Measurements from ENCODE around the gene NUCB1. TPM values are rescaled to one million over a fixed set of nuclear protein-coding genes. Genes with fewer than 3 reads are reported as not detected.
"Not testable (repeated sequence)": the region's sequence is repeated elsewhere in the genome, so short reads cannot be mapped to it uniquely, and the experiment has no call there.

The NUCB1 gene
- total RNA-seq, 1 donor from 2014 or later = 126 TPM

DNA sequence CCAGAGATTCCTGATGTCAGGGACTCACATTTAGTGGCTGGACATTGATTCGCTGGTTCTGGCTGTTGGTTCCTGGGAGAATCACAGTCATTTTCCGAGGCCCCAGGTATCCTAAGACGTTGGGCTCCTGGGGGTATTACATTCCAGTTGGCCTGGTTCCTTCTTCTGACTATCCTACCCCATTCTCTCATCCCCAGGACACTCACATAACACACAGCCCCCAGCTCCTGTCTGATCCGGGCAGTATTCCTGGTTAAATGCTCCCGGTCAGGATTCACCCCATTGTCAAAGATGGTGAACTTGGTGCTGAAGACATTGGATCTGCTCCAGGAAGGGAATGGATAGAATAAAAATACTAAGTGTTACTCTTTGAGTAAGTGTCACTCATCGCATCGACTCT lies 16.4 kb upstream of the NUCB1 start:
- ATAC-seq (ENCODE audit: low read depth) (no peak), DNase-seq (no peak)
- Mint-ChIP-seq H3K4me1 (peaks cover 7% of the 10 kb centered on the region), H3K36me3 (ENCODE audit: low read depth) (peaks cover 6% of the 10 kb centered on the region), H3K9me3 (peaks cover 3% of the 10 kb centered on the region), H3K27me3 (no peaks in the 10 kb centered on the region), H3K4me3 (no peak overlapping the region), H3K27ac (no peak overlapping the region)
- TF ChIP-seq, protein P1, sequence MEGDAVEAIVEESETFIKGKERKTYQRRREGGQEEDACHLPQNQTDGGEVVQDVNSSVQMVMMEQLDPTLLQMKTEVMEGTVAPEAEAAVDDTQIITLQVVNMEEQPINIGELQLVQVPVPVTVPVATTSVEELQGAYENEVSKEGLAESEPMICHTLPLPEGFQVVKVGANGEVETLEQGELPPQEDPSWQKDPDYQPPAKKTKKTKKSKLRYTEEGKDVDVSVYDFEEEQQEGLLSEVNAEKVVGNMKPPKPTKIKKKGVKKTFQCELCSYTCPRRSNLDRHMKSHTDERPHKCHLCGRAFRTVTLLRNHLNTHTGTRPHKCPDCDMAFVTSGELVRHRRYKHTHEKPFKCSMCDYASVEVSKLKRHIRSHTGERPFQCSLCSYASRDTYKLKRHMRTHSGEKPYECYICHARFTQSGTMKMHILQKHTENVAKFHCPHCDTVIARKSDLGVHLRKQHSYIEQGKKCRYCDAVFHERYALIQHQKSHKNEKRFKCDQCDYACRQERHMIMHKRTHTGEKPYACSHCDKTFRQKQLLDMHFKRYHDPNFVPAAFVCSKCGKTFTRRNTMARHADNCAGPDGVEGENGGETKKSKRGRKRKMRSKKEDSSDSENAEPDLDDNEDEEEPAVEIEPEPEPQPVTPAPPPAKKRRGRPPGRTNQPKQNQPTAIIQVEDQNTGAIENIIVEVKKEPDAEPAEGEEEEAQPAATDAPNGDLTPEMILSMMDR (IDR thresholded peaks at IDR 0.05) = no peak
- ChIA-PET POLR2A (interaction anchor here (0.7 kb wide), 1 partner anchor 554 kb away, joined by 3 read pairs; no protein-coding TSS in a partner anchor), CTCF (no interaction called here)
- intact Hi-C loops (cut with micrococcal nuclease) = no loop called here

DNA sequence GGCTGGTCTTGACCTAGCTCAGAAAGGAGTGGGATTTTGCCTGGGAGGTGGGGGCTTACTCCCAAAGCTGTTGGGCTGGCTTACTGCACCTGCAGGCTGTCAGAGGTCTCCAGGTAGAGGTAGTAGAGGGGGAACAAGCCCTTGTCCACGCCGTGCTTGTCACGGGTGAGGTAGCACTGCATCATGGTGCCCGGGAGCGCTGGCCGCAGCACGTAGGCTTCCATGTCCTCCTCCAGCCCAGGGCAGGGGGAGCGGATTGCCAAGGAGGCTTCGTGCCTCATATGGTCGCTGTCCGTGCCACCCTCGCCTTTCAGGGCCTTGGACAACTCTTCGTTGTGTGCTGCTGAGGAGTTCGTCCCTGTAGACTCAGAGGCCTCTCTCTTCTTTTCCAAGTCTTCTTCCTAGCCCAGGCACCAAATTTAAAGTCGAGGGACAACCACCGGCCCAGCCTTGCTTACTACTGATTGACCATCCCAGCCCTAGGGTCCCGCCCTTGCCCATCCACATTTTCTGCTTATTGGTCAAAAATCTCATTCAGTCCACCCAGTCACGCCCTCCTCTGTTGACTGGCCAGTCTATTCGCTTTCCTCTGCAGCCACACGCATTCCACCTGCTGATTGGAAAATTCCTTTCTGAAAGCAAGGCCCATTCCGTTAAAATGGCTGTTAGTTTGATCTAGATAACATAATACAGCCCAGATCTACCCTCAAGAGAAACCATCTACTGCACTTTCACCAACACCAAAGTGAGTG lies 12.1 kb upstream of the NUCB1 start:
- ATAC-seq (ENCODE audit: low read depth) (no peak), DNase-seq (no peak)
- no peaks in the 10 kb centered on the region for H3K36me3 Mint-ChIP-seq (ENCODE audit: low read depth)
- intact Hi-C loops (cut with micrococcal nuclease) = no loop called here
- H3K27me3 Mint-ChIP-seq = no peaks in the 10 kb centered on the region
- TF ChIP-seq, protein P1 (IDR thresholded peaks at IDR 0.05) = no peak
- CTCF ChIA-PET = no interaction called here
- H3K4me3 Mint-ChIP-seq = no peak overlapping the region
- no peaks in the 10 kb centered on the region for H3K9me3 Mint-ChIP-seq
- peaks cover 11% of the 10 kb centered on the region for H3K4me1 Mint-ChIP-seq
- POLR2A ChIA-PET = interaction anchor here (3.7 kb wide), 1 partner anchor 15 kb away, joined by 27 read pairs; the partner anchor contains the start of gene PPP1R15A
- H3K27ac Mint-ChIP-seq = no peak overlapping the region

DNA sequence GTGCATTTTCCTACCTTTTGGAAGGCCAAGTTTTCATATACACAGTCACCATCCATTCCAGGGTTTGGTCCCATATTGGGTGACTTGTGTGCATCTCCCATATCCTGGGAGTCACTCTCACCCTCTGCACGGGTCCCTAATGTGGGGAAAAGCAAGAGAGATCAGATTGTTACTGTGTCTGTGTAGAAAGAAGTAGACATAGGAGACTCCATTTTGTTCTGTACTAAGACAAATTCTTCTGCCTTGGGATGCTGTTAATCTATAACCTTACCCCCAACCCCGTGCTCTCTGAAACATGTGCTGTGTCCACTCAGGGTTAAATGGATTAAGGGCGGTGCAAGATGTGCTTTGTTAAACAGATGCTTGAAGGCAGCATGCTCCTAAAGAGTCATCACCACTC lies 10.6 kb upstream of the NUCB1 start:
- DNase-seq; H3K36me3 Mint-ChIP-seq (ENCODE audit: low read depth); ATAC-seq (ENCODE audit: low read depth); CTCF ChIA-PET; H3K27ac Mint-ChIP-seq; intact Hi-C loops (cut with micrococcal nuclease); H3K9me3 Mint-ChIP-seq; H3K27me3 Mint-ChIP-seq; POLR2A ChIA-PET; H3K4me3 Mint-ChIP-seq: not testable (repeated sequence)
- H3K4me1 Mint-ChIP-seq = peaks cover 11% of the 10 kb centered on the region

DNA sequence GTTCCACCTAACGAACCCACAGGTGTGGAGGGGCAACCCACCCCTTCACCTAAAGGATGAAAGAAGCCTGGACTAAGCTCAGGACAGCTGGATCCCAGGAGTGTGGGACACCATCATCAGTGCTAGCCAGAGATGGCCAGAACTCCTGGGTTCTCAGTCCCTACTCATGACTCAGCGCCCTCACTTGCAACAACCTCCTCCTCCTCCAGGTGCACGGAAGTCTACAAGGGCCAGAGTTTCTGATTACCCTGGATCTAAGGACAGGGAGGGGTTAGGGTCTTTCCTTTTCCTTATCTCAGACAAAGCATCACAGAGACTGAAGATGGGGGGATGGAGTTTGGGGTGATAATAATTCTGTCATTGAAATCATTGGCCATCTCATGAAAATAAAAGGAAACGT lies 9.6 kb upstream of the NUCB1 start:
- TF ChIP-seq, protein P1 (IDR thresholded peaks at IDR 0.05) = no peak
- Mint-ChIP-seq H3K4me1 (peaks cover 14% of the 10 kb centered on the region), H3K36me3 (ENCODE audit: low read depth) (no peaks in the 10 kb centered on the region), H3K4me3 (no peak overlapping the region), H3K27ac (no peak overlapping the region), H3K27me3 (peaks cover 9% of the 10 kb centered on the region), H3K9me3 (no peaks in the 10 kb centered on the region)
- POLR2A ChIA-PET = interaction anchor here (0.6 to 1.0 kb wide), 4 partner anchors 9 to 1791 kb away, joined by 4 to 17 read pairs (median 6); partner anchors contain the start of gene PPP1R15A
- no peak for DNase-seq
- no peak for ATAC-seq (ENCODE audit: low read depth)
- intact Hi-C loops (cut with micrococcal nuclease) = no loop called here
- CTCF ChIA-PET = no interaction called here

DNA sequence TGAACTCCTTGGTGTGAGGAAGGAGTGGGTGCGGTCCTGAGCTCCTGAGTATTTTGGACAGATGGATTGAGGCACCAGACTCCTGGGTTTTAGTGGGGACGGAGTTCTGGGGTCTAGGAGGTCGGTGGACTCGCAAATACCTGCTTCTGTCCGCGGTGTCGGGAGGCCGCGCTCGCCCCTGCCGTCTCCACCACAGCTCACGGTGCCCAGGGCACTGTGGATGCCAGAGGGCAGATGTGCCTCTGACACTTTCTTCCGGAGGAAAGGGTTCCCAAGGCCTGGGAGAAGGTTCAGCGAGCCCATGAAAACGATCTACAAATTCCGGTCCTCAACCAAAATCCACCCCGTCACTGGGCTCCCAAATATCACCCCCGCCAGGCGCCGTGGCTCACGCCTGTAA lies 4.9 kb upstream of the NUCB1 start:
- intact Hi-C loops (cut with micrococcal nuclease) = loop anchor here (5.0 kb wide), 1 partner anchor 37 kb away; the partner anchor contains the start of gene DHDH
- ATAC-seq (ENCODE audit: low read depth) (no peak), DNase-seq (no peak)
- peaks cover 30% of the 10 kb centered on the region for H3K4me1 Mint-ChIP-seq
- ChIA-PET POLR2A (interaction anchor here (0.5 to 1.3 kb wide), 4 partner anchors 8 to 31 kb away, joined by 3 to 7 read pairs (median 5); partner anchors contain the start of gene PPP1R15A), CTCF (no interaction called here)
- no peaks in the 10 kb centered on the region for H3K9me3 Mint-ChIP-seq
- no peak overlapping the region for H3K4me3 Mint-ChIP-seq
- TF ChIP-seq, protein P1 (IDR thresholded peaks at IDR 0.05) = no peak
- peaks cover 5% of the 10 kb centered on the region for H3K36me3 Mint-ChIP-seq (ENCODE audit: low read depth)
- H3K27me3 Mint-ChIP-seq = peaks cover 9% of the 10 kb centered on the region
- H3K27ac Mint-ChIP-seq = no peak overlapping the region

All from activated B cell treated with CpG ODN at 0.5 μM for 24 hours (primary cell).